Astrocyte (in vitro differentiated cells and primary cell): ENCODE results near the gene CRYBA4. TPM values are rescaled to one million over a fixed set of nuclear protein-coding genes. Genes with fewer than 3 reads are reported as not detected.

Experiments
- DNase-seq: peaks from one replicate; pipeline ENCODE4 v3.0.0-alpha.2; 2010; ENCODE audit warnings: low read depth
- FAIRE-seq: peaks from 2 replicates; lab custom pipeline; 2011; peaks lifted over from hg19 to GRCh38; lab: Jason Lieb, UNC
- H2AFZ ChIP-seq: 2 replicates; pipeline ENCODE4 v1.6.0; 2012; ENCODE audit warnings: low read depth, low read length, inconsistent platforms
- H3K27ac ChIP-seq: 2 replicates; pipeline ENCODE4 v1.5.1; 2011; ENCODE audit warnings: low read depth, low read length, inconsistent platforms
- H3K27me3 ChIP-seq: 2 replicates; pipeline ENCODE4 v1.6.0; 2011; ENCODE audit warnings: low read length, inconsistent platforms; ENCODE audit not compliant: insufficient read depth
- H3K36me3 ChIP-seq: 2 replicates; pipeline ENCODE4 v1.5.1; 2011; ENCODE audit warnings: low read length, inconsistent platforms; ENCODE audit not compliant: insufficient read depth
- H3K4me1 ChIP-seq: 2 replicates; pipeline ENCODE4 v1.5.1; 2011; ENCODE audit warnings: low read length, inconsistent platforms; ENCODE audit not compliant: insufficient read depth
- H3K4me2 ChIP-seq: 2 replicates; pipeline ENCODE4 v1.6.0; 2012; ENCODE audit warnings: low read length, inconsistent platforms
- H3K4me3 ChIP-seq: 2 replicates; pipeline ENCODE4 v1.5.1; 2011; ENCODE audit warnings: low read depth, mild to moderate bottlenecking, low read length, inconsistent platforms; ENCODE audit not compliant: insufficient read depth
- H3K79me2 ChIP-seq: 2 replicates; pipeline ENCODE4 v1.6.0; 2012; ENCODE audit warnings: mild to moderate bottlenecking, low read length, inconsistent platforms; ENCODE audit not compliant: insufficient read depth
- H3K9ac ChIP-seq: 2 replicates; pipeline ENCODE4 v1.6.0; 2012; ENCODE audit warnings: mild to moderate bottlenecking, low read length, inconsistent platforms
- H3K9me3 ChIP-seq: 2 replicates; pipeline ENCODE4 v1.5.1; 2012; ENCODE audit warnings: low read depth, mild to moderate bottlenecking, low read length, inconsistent platforms; ENCODE audit not compliant: insufficient read depth
- H4K20me1 ChIP-seq: 2 replicates; pipeline ENCODE4 v1.6.0; 2012; ENCODE audit warnings: low read length, inconsistent platforms; ENCODE audit not compliant: insufficient read depth
- H3K27ac Mint-ChIP-seq: one replicate; pipeline ENCODE4 v1.8.0; 2021; ENCODE audit warnings: mild to moderate bottlenecking, mixed read lengths; ENCODE audit not compliant: unreplicated experiment
- H3K27me3 Mint-ChIP-seq: one replicate; pipeline ENCODE4 v1.8.0; 2021; ENCODE audit warnings: low read depth, mixed read lengths; ENCODE audit not compliant: unreplicated experiment
- H3K36me3 Mint-ChIP-seq: one replicate; pipeline ENCODE4 v1.8.0; 2021; ENCODE audit warnings: low read depth, mixed read lengths; ENCODE audit not compliant: unreplicated experiment
- H3K4me1 Mint-ChIP-seq: one replicate; pipeline ENCODE4 v1.8.0; 2021; ENCODE audit warnings: low read depth, mixed read lengths; ENCODE audit not compliant: unreplicated experiment
- H3K4me3 Mint-ChIP-seq: one replicate; pipeline ENCODE4 v1.8.0; 2021; ENCODE audit warnings: mild to moderate bottlenecking, moderate library complexity, mixed read lengths; ENCODE audit not compliant: unreplicated experiment
- H3K9me3 Mint-ChIP-seq: one replicate; pipeline ENCODE4 v1.8.0; 2021; ENCODE audit warnings: mild to moderate bottlenecking, mixed read lengths; ENCODE audit not compliant: unreplicated experiment
- CTCF ChIP-seq: IDR thresholded peaks from 2 replicates; pipeline ENCODE4 v1.5.1; 2011; ENCODE audit warnings: low read depth, mild to moderate bottlenecking, inconsistent platforms, low read length, moderate library complexity; ENCODE audit not compliant: insufficient read depth
- EZH2 ChIP-seq: IDR thresholded peaks from 2 replicates; pipeline ENCODE4 v1.6.1; 2012; ENCODE audit warnings: mild to moderate bottlenecking, low read length, inconsistent platforms; ENCODE audit not compliant: insufficient read depth
- total RNA-seq: library from RNA; stranded (reverse); gene quantifications from 2 replicates; pipeline ENCODE4 v1.2.1, GENCODE V29; 2021

CRYBA4 gene
- total RNA-seq, 1 donor from 2014 or later: 1.1 TPM

- Histone ChIP-seq H3K27me3 (peaks cover 9% of the 10 kb centered on the region), H4K20me1 (no peaks in the 10 kb centered on the region), H3K79me2 (no peaks in the 10 kb centered on the region), H3K9ac (no peak overlapping the region), H3K9me3 (no peaks in the 10 kb centered on the region), H3K4me3 (no peak overlapping the region), H3K36me3 (no peaks in the 10 kb centered on the region), H3K4me1 (peaks cover 32% of the 10 kb centered on the region), H2AFZ (no peak overlapping the region), H3K27ac (no peak overlapping the region), H3K4me2 (no peak overlapping the region)
- H3K36me3 Mint-ChIP-seq: peaks cover 2% of the 10 kb centered on the region
- H3K27me3 Mint-ChIP-seq: peaks cover 3% of the 10 kb centered on the region
- no peak overlapping the region for H3K27ac Mint-ChIP-seq
- FAIRE-seq (no peak), DNase-seq (no peak)
- H3K4me3 Mint-ChIP-seq: no peak overlapping the region
- H3K4me1 Mint-ChIP-seq: peaks cover 34% of the 10 kb centered on the region
- TF ChIP-seq CTCF: no peak
- no peak for TF ChIP-seq EZH2
- H3K9me3 Mint-ChIP-seq: no peaks in the 10 kb centered on the region
These were observed 40.4 kb downstream of the CRYBA4 start for GRCh38 chr22:26662160-26662559.

GRCh38 chr22:26663374-26663923, 41.7 kb downstream of the CRYBA4 start:
- TF ChIP-seq CTCF (no peak), EZH2 (no peak)
- Histone ChIP-seq H3K4me3 (no peak overlapping the region), H3K27me3 (no peaks in the 10 kb centered on the region), H3K4me1 (peaks cover 19% of the 10 kb centered on the region), H2AFZ (no peak overlapping the region), H3K9me3 (no peaks in the 10 kb centered on the region), H3K36me3 (no peaks in the 10 kb centered on the region), H3K27ac (no peak overlapping the region), H4K20me1 (no peaks in the 10 kb centered on the region), H3K79me2 (no peaks in the 10 kb centered on the region), H3K4me2 (no peak overlapping the region), H3K9ac (no peak overlapping the region)
- Mint-ChIP-seq H3K9me3 (no peaks in the 10 kb centered on the region), H3K4me1 (peaks cover 28% of the 10 kb centered on the region), H3K27ac (no peak overlapping the region), H3K36me3 (peaks cover 2% of the 10 kb centered on the region), H3K27me3 (no peaks in the 10 kb centered on the region), H3K4me3 (no peak overlapping the region)
- DNase-seq (no peak), FAIRE-seq (no peak)

- Histone ChIP-seq H3K36me3 (no peaks in the 10 kb centered on the region), H3K79me2 (no peaks in the 10 kb centered on the region), H2AFZ (no peak overlapping the region), H3K4me2 (peak overlapping the region; percentile 18), H4K20me1 (no peaks in the 10 kb centered on the region), H3K27ac (no peak overlapping the region), H3K4me1 (peaks cover 12% of the 10 kb centered on the region), H3K27me3 (no peaks in the 10 kb centered on the region), H3K4me3 (no peak overlapping the region), H3K9ac (no peak overlapping the region), H3K9me3 (no peaks in the 10 kb centered on the region)
- Mint-ChIP-seq H3K27ac (no peak overlapping the region), H3K4me3 (no peak overlapping the region), H3K36me3 (peaks cover 4% of the 10 kb centered on the region), H3K9me3 (no peaks in the 10 kb centered on the region), H3K27me3 (no peaks in the 10 kb centered on the region), H3K4me1 (peaks cover 17% of the 10 kb centered on the region)
- DNase-seq (peak; percentile 59), FAIRE-seq (peak; percentile 26)
- TF ChIP-seq CTCF: no peak
- TF ChIP-seq EZH2: no peak
These were observed 44.1 kb downstream of the CRYBA4 start for GRCh38 chr22:26665813-26666231.
